IMR-90 (cell line): ENCODE data around the gene LRCH4. TPM values are rescaled to one million over a fixed set of nuclear protein-coding genes. Genes with fewer than 3 reads are reported as not detected.

Source experiments
- ATAC-seq: fragments of 200-7000 bp; cut with Tn5 transposase; 2 replicates; pipeline ENCODE4 v1.9.1; 2020; ENCODE audit warnings: low read depth, mild to moderate bottlenecking, moderate library complexity
- BruUV-seq: library from RNA; stranded (reverse); fragments of 400-500 nt; replicated peaks from 2 replicates; lab custom pipeline; 2021; lab: Mats Ljungman, UMichigan
- CTCF ChIA-PET: fragments of 300-600 bp; formaldehyde crosslinking; extraction: SDS; loops from one replicate; lab custom pipeline; 2021; ENCODE audit warnings: antibody characterized with exemption; lab: Yijun Ruan, JAX
- POLR2A ChIA-PET: fragments of 300-600 bp; sonication (Branson Sonifier 250); formaldehyde crosslinking; loops from one replicate; lab custom pipeline; 2022; ENCODE audit warnings: antibody characterized with exemption; ENCODE audit not compliant: unreplicated experiment; lab: Charles Lee
- DNase-seq: peaks from one replicate; pipeline ENCODE4 v3.0.0; 2013
- H2AFZ ChIP-seq: replicated peaks from 2 replicates; pipeline ENCODE3; 2013; ENCODE audit warnings: low read length, mild to moderate bottlenecking; ENCODE audit not compliant: poor library complexity
- H2AK5ac ChIP-seq: 2 replicates; pipeline ENCODE4 v1.6.1; 2013; ENCODE audit warnings: low read depth, low read length, inconsistent platforms
- H2AK9ac ChIP-seq: replicated peaks from 2 replicates; pipeline ENCODE3; 2013; ENCODE audit warnings: mild to moderate bottlenecking, low read depth, low read length, moderate library complexity; ENCODE audit not compliant: poor library complexity
- H2BK120ac ChIP-seq: 2 replicates; pipeline ENCODE4 v1.6.1; 2013; ENCODE audit warnings: low read depth, low read length, inconsistent platforms
- H2BK15ac ChIP-seq: 3 replicates; pipeline ENCODE4 v1.6.1; 2013; ENCODE audit warnings: low read depth, low read length, inconsistent platforms
- H2BK20ac ChIP-seq: 2 replicates; pipeline ENCODE4 v1.6.1; 2013; ENCODE audit warnings: low read depth, mild to moderate bottlenecking, inconsistent platforms, low read length, moderate library complexity
- H2BK5ac ChIP-seq: 2 replicates; pipeline ENCODE4 v1.6.1; 2013; ENCODE audit warnings: mild to moderate bottlenecking, low read depth, low read length, inconsistent platforms; ENCODE audit not compliant: poor library complexity, severe bottlenecking
- H3K14ac ChIP-seq: replicated peaks from 2 replicates; pipeline ENCODE4 v1.6.1; 2013; ENCODE audit warnings: low read depth, low read length, inconsistent platforms
- H3K18ac ChIP-seq: 2 replicates; pipeline ENCODE4 v1.6.1; 2013; ENCODE audit warnings: low read depth, low read length, control low read depth
- H3K23ac ChIP-seq: 2 replicates; pipeline ENCODE4 v1.6.1; 2013; ENCODE audit warnings: low read depth, low read length, inconsistent platforms
- H3K27ac ChIP-seq: 2 replicates; pipeline ENCODE4 v1.5.1; 2013; ENCODE audit warnings: mild to moderate bottlenecking, control low read depth, low read length; ENCODE audit not compliant: insufficient read depth
- H3K27me3 ChIP-seq: 2 replicates; pipeline ENCODE4 v1.6.1; 2013; ENCODE audit warnings: low read length; ENCODE audit not compliant: control insufficient read depth, insufficient read depth
- H3K36me3 ChIP-seq: 2 replicates; pipeline ENCODE4 v1.6.1; 2013; ENCODE audit warnings: low read length, mixed read lengths; ENCODE audit not compliant: control insufficient read depth, insufficient read depth
- H3K4ac ChIP-seq: 2 replicates; pipeline ENCODE4 v1.6.1; 2013; ENCODE audit warnings: low read depth, low read length, inconsistent platforms
- H3K4me1 ChIP-seq: 2 replicates; pipeline ENCODE4 v1.6.1; 2013; ENCODE audit warnings: low read length, mixed read lengths; ENCODE audit not compliant: control insufficient read depth, insufficient read depth
- H3K4me2 ChIP-seq: 2 replicates; pipeline ENCODE4 v1.6.1; 2013; ENCODE audit warnings: low read depth, mild to moderate bottlenecking, control low read depth, low read length, moderate library complexity
- H3K4me3 ChIP-seq: 2 replicates; pipeline ENCODE4 v1.5.1; 2013; ENCODE audit warnings: low read depth, mild to moderate bottlenecking, control low read depth, low read length, moderate library complexity; ENCODE audit not compliant: insufficient read depth
- H3K56ac ChIP-seq: 2 replicates; pipeline ENCODE4 v1.6.1; 2013; ENCODE audit warnings: low read length, inconsistent platforms; ENCODE audit not compliant: insufficient read depth; ENCODE audit errors: extremely low read depth
- H3K79me1 ChIP-seq, 2 experiments: 2 replicates each; pipeline ENCODE4 v1.6.1; 2013; ENCODE audit warnings: low read length in 2 of 2, inconsistent platforms in 1 of 2, low read depth in 1 of 2
- H3K9ac ChIP-seq: 2 replicates; pipeline ENCODE4 v1.6.1; 2013; ENCODE audit warnings: low read depth, low read length, control low read depth
- H3K9me1 ChIP-seq: 2 replicates; pipeline ENCODE4 v1.6.1; 2013; ENCODE audit warnings: low read length, inconsistent platforms; ENCODE audit not compliant: insufficient read depth
- H3K9me3 ChIP-seq: 2 replicates; pipeline ENCODE4 v1.6.1; 2013; ENCODE audit warnings: low read length; ENCODE audit not compliant: control insufficient read depth, insufficient read depth
- H4K20me1 ChIP-seq: 2 replicates; pipeline ENCODE4 v1.6.1; 2013; ENCODE audit warnings: low read length, inconsistent platforms; ENCODE audit not compliant: insufficient read depth
- H4K5ac ChIP-seq: 2 replicates; pipeline ENCODE4 v1.6.1; 2013; ENCODE audit warnings: mild to moderate bottlenecking, low read depth, low read length, control low read depth
- H4K8ac ChIP-seq, 2 experiments: 2 replicates each; pipeline ENCODE4 v1.6.1; 2013; ENCODE audit warnings: low read depth in 2 of 2, low read length in 2 of 2, control low read depth in 1 of 2, inconsistent platforms in 1 of 2
- H4K91ac ChIP-seq: 2 replicates; pipeline ENCODE4 v1.6.1; 2013; ENCODE audit warnings: low read depth, low read length, inconsistent platforms; ENCODE audit not compliant: insufficient read depth
- BHLHE40 ChIP-seq: fragments of 150-350 bp; IDR thresholded peaks from 2 replicates; pipeline ENCODE4 v1.6.1; 2016; ENCODE audit warnings: mild to moderate bottlenecking, low read depth, low read length
- CEBPB ChIP-seq: IDR thresholded peaks from 2 replicates; pipeline ENCODE4 v1.6.1; 2012; ENCODE audit warnings: low read depth, low read length, improper control_type of control experiment
- SMC3 ChIP-seq: fragments of 150-350 bp; IDR thresholded peaks from 2 replicates; pipeline ENCODE4 v1.6.1; 2016; ENCODE audit warnings: low read depth, mild to moderate bottlenecking, antibody characterized with exemption, low read length, moderate library complexity
- WGBS, 2 experiments: methylation state at CpG; one replicate each; pipeline versions ENCODE4 v1.1.5 to v1.1.7; 2013; ENCODE audit warnings: missing lambda C conversion rate in 2 of 2; ENCODE audit not compliant: insufficient read length in 1 of 2; ENCODE audit errors: extremely low coverage in 2 of 2; 5-methylcytosine and 5-hydroxymethylcytosine counted together
- dilution Hi-C: fragments of 300-500 bp; cut with HindIII; formaldehyde crosslinking; loops from one replicate; pipeline ENCODE4 v1.14.3; 2018; ENCODE audit warnings: low sequenced_read_pairs; ENCODE audit not compliant: unreplicated experiment
- in situ Hi-C: fragments of 300-500 bp; cut with MboI; formaldehyde crosslinking; loops from 3 replicates; pipeline ENCODE4 v1.14.3; 2019; ENCODE audit warnings: low sequenced_read_pairs, inconsistent platforms, mixed read lengths
- intact Hi-C: fragments of 100-400 bp; cut with micrococcal nuclease; formaldehyde crosslinking; loops from 2 replicates; pipeline ENCODE4 v1.10.0; 2022
- polyA plus RNA-seq, 3 experiments: library from polyadenylated mRNA; depleted of rRNA; stranded (reverse); fragments of >200 nt; gene quantifications; 2 replicates each; pipeline ENCODE4 v1.2.3, GENCODE V29; 2012; ENCODE audit warnings: low replicate concordance in 1 of 3
- total RNA-seq: library from RNA; depleted of rRNA; stranded (reverse); fragments of >200 nt; gene quantifications from 2 replicates; pipeline ENCODE4 v1.2.3, GENCODE V29; 2012
- TF ChIP-seq, protein P1 (sequence below): fragments of 150-350 bp; IDR thresholded peaks from 2 replicates; pipeline ENCODE4 v1.6.1; 2016; ENCODE audit warnings: low read depth, mild to moderate bottlenecking, low read length, moderate library complexity, borderline replicate concordance

LRCH4 gene
- total and polyA plus RNA-seq, 2 of the 4 experiments (the other 2 are of a cell fraction): 5.0 to 41.3 TPM

- Histone ChIP-seq H4K20me1 (no peaks in the 10 kb centered on the region), H4K8ac (no peak overlapping the region), H3K56ac (no peak overlapping the region), H2AK9ac (no peak overlapping the region), H3K79me1 (peaks cover 0 to 40% of the 10 kb centered on the region in 2 experiments; a peak in 2 of 4 replicates), H2BK5ac (no peak overlapping the region), H4K5ac (no peak overlapping the region), H3K9me3 (no peaks in the 10 kb centered on the region), H3K4me1 (peaks cover 9% of the 10 kb centered on the region), H3K14ac (no peak overlapping the region), H2BK15ac (no peak overlapping the region), H2BK120ac (no peak overlapping the region), H2AK5ac (no peak overlapping the region), H3K4me3 (no peak overlapping the region), H3K4ac (no peak overlapping the region), H3K9me1 (no peaks in the 10 kb centered on the region), H4K91ac (no peak overlapping the region), H3K18ac (no peak overlapping the region), H3K36me3 (peaks cover 8% of the 10 kb centered on the region), H3K23ac (no peak overlapping the region), H3K27me3 (no peaks in the 10 kb centered on the region), H3K4me2 (no peak overlapping the region), H2AFZ (no peak overlapping the region), H2BK20ac (no peak overlapping the region), H3K9ac (no peak overlapping the region), H3K27ac (no peak overlapping the region)
- TF ChIP-seq, protein P1, sequence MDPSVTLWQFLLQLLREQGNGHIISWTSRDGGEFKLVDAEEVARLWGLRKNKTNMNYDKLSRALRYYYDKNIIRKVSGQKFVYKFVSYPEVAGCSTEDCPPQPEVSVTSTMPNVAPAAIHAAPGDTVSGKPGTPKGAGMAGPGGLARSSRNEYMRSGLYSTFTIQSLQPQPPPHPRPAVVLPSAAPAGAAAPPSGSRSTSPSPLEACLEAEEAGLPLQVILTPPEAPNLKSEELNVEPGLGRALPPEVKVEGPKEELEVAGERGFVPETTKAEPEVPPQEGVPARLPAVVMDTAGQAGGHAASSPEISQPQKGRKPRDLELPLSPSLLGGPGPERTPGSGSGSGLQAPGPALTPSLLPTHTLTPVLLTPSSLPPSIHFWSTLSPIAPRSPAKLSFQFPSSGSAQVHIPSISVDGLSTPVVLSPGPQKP: no peak
- TF ChIP-seq CEBPB: no peak
- no peak for TF ChIP-seq SMC3
- no peak for TF ChIP-seq BHLHE40
- WGBS, 2 experiments: 60% methylated on average over 1 of the region's 9 CpGs; no CpG with 5 or more reads in 1 of the 2 experiments
- dilution Hi-C loops: no loop called here
- POLR2A ChIA-PET: no interaction called here
- CTCF ChIA-PET: no interaction called here
- no TSS peak for BruUV-seq
- in situ Hi-C loops: no loop called here
- intact Hi-C loops: loop anchor here (5.0 kb wide), 1 partner anchor 92 kb away; the partner anchor contains the start of gene GIGYF1
- ATAC-seq (no peak), DNase-seq (no peak)
Measured at GRCh38 chr7:100600730-100601038, 14.8 kb upstream of the LRCH4 start.
